ENCODE measurements around the gene ADK.

Gene ADK

GRCh38 chr10:74206746-74207145, 55.7 kb downstream of the ADK start:
- H2AFZ ChIP-seq (ENCODE audit: low read depth, low read length) = no peak overlapping the region
- no peaks in the 10 kb centered on the region for H3K9me3 ChIP-seq (ENCODE audit: insufficient read depth, low read length)
- H3K27ac ChIP-seq (ENCODE audit: low read length) = no peak overlapping the region
- no peak for TF ChIP-seq EZH2phosphoT487 (IDR thresholded peaks at IDR 0.05; ENCODE audit: low read depth)
- no peak for TF ChIP-seq CTCF (IDR thresholded peaks at IDR 0.05; ENCODE audit: low read depth, low read length)
- H3K9ac ChIP-seq (ENCODE audit: low read length) = no peak overlapping the region
- no peaks in the 10 kb centered on the region for H3K27me3 ChIP-seq (ENCODE audit: low read depth, low read length)
- no peaks in the 10 kb centered on the region for H3K36me3 ChIP-seq (replicated peaks; ENCODE audit: low read depth, low read length)
- no peak overlapping the region for H3K4me3 ChIP-seq (ENCODE audit: low read length)
- no peaks in the 10 kb centered on the region for H3K4me1 ChIP-seq (ENCODE audit: low read length)
- no peak overlapping the region for H3K4me2 ChIP-seq (ENCODE audit: low read length)
- no peaks in the 10 kb centered on the region for H4K20me1 ChIP-seq (ENCODE audit: insufficient read depth, low read length)
- no peaks in the 10 kb centered on the region for H3K79me2 ChIP-seq (ENCODE audit: low read length)

GRCh38 chr10:74207691-74208480, 56.9 kb downstream of the ADK start:
- H3K27ac ChIP-seq (ENCODE audit: low read length) = no peak overlapping the region
- H3K4me3 ChIP-seq (ENCODE audit: low read length) = no peak overlapping the region
- no peak overlapping the region for H2AFZ ChIP-seq (ENCODE audit: low read depth, low read length)
- H3K9ac ChIP-seq (ENCODE audit: low read length) = no peak overlapping the region
- H3K4me1 ChIP-seq (ENCODE audit: low read length) = no peaks in the 10 kb centered on the region
- no peaks in the 10 kb centered on the region for H3K27me3 ChIP-seq (ENCODE audit: low read depth, low read length)
- H4K20me1 ChIP-seq (ENCODE audit: insufficient read depth, low read length) = no peaks in the 10 kb centered on the region
- H3K9me3 ChIP-seq (ENCODE audit: insufficient read depth, low read length) = no peaks in the 10 kb centered on the region
- H3K4me2 ChIP-seq (ENCODE audit: low read length) = no peak overlapping the region
- no peak for TF ChIP-seq EZH2phosphoT487 (IDR thresholded peaks at IDR 0.05; ENCODE audit: low read depth)
- no peak for TF ChIP-seq CTCF (IDR thresholded peaks at IDR 0.05; ENCODE audit: low read depth, low read length)
- H3K79me2 ChIP-seq (ENCODE audit: low read length) = no peaks in the 10 kb centered on the region; the same call in 1 of the 2 replicates
- H3K36me3 ChIP-seq (replicated peaks; ENCODE audit: low read depth, low read length) = no peaks in the 10 kb centered on the region

GRCh38 chr10:74208997-74209396, 58.0 kb downstream of the ADK start:
- H3K4me2 ChIP-seq (ENCODE audit: low read length) = no peak overlapping the region
- H3K4me1 ChIP-seq (ENCODE audit: low read length) = no peaks in the 10 kb centered on the region
- H3K9ac ChIP-seq (ENCODE audit: low read length) = no peak overlapping the region
- H3K36me3 ChIP-seq (replicated peaks; ENCODE audit: low read depth, low read length) = no peaks in the 10 kb centered on the region
- no peaks in the 10 kb centered on the region for H3K27me3 ChIP-seq (ENCODE audit: low read depth, low read length)
- H3K9me3 ChIP-seq (ENCODE audit: insufficient read depth, low read length) = no peaks in the 10 kb centered on the region
- H3K27ac ChIP-seq (ENCODE audit: low read length) = no peak overlapping the region
- no peak overlapping the region for H3K4me3 ChIP-seq (ENCODE audit: low read length)
- no peak for TF ChIP-seq CTCF (IDR thresholded peaks at IDR 0.05; ENCODE audit: low read depth, low read length)
- TF ChIP-seq EZH2phosphoT487 (IDR thresholded peaks at IDR 0.05; ENCODE audit: low read depth) = no peak
- no peaks in the 10 kb centered on the region for H4K20me1 ChIP-seq (ENCODE audit: insufficient read depth, low read length)
- no peak overlapping the region for H2AFZ ChIP-seq (ENCODE audit: low read depth, low read length)
- H3K79me2 ChIP-seq (ENCODE audit: low read length) = no peaks in the 10 kb centered on the region; the same call in 1 of the 2 replicates

- Histone ChIP-seq H3K9me3 (ENCODE audit: insufficient read depth, low read length) (no peaks in the 10 kb centered on the region), H3K79me2 (ENCODE audit: low read length) (peaks cover 4% of the 10 kb centered on the region; the same call in 1 of the 2 replicates), H3K4me2 (ENCODE audit: low read length) (no peak overlapping the region), H3K27ac (ENCODE audit: low read length) (no peak overlapping the region), H3K36me3 (replicated peaks; ENCODE audit: low read depth, low read length) (no peaks in the 10 kb centered on the region), H4K20me1 (ENCODE audit: insufficient read depth, low read length) (no peaks in the 10 kb centered on the region), H2AFZ (ENCODE audit: low read depth, low read length) (no peak overlapping the region), H3K4me3 (ENCODE audit: low read length) (no peak overlapping the region), H3K9ac (ENCODE audit: low read length) (no peak overlapping the region), H3K4me1 (ENCODE audit: low read length) (no peaks in the 10 kb centered on the region), H3K27me3 (ENCODE audit: low read depth, low read length) (no peaks in the 10 kb centered on the region)
- TF ChIP-seq EZH2phosphoT487 (IDR thresholded peaks at IDR 0.05; ENCODE audit: low read depth) (no peak), CTCF (IDR thresholded peaks at IDR 0.05; ENCODE audit: low read depth, low read length) (no peak)
Observed at GRCh38 chr10:74213019-74213418, 62.0 kb downstream of the ADK start.

Data from OCI-LY3 (cell line).